ENCODE data around the gene C5. TPM values are rescaled to one million over a fixed set of nuclear protein-coding genes. Genes with fewer than 3 reads are reported as not detected.

The C5 gene
- total RNA-seq, 2 donors from 2014 or later = 3.5 to 11.1 TPM

DNA sequence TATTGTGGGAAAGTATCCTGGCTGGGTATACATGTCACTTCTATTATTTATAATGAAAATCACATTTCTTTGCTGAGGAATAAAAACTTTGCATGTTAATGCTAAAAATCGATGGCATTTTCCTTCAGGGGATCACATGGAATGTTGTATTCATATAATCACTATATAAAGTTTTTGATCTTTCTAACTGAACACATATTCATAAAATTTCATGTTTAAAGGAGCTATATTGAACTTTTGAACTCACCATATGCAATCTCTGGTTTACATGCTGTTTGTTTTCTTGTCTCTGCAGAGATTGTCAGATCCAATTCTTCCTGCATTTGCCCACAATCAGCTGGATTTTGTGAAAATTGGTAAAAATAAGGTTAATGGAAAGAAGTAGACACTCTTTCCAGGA is 90.1 kb downstream of the C5 start:
- H3K4me3 ChIP-seq = no peak overlapping the region
- TF ChIP-seq POLR2AphosphoS5 (IDR thresholded peaks at IDR 0.05) (no peak), POLR2A (IDR thresholded peaks at IDR 0.05) (no peak)
- TF ChIP-seq, protein P1, sequence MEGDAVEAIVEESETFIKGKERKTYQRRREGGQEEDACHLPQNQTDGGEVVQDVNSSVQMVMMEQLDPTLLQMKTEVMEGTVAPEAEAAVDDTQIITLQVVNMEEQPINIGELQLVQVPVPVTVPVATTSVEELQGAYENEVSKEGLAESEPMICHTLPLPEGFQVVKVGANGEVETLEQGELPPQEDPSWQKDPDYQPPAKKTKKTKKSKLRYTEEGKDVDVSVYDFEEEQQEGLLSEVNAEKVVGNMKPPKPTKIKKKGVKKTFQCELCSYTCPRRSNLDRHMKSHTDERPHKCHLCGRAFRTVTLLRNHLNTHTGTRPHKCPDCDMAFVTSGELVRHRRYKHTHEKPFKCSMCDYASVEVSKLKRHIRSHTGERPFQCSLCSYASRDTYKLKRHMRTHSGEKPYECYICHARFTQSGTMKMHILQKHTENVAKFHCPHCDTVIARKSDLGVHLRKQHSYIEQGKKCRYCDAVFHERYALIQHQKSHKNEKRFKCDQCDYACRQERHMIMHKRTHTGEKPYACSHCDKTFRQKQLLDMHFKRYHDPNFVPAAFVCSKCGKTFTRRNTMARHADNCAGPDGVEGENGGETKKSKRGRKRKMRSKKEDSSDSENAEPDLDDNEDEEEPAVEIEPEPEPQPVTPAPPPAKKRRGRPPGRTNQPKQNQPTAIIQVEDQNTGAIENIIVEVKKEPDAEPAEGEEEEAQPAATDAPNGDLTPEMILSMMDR (IDR thresholded peaks at IDR 0.05) = no peak
- no peaks in the 10 kb centered on the region for H3K4me1 ChIP-seq (replicated peaks)
- 52% methylated on average over 1 of the region's 1 CpG for WGBS
- no peaks in the 10 kb centered on the region for H3K36me3 ChIP-seq
- no peaks in the 10 kb centered on the region for H3K9me3 ChIP-seq
- intact Hi-C loops (cut with DNase I) = no loop called here
- H3K27me3 ChIP-seq (replicated peaks; ENCODE audit: insufficient read depth) = no peaks in the 10 kb centered on the region
- no peak overlapping the region for H3K27ac ChIP-seq
- DNase-seq (ENCODE audit: low spot score) = no peak

DNA sequence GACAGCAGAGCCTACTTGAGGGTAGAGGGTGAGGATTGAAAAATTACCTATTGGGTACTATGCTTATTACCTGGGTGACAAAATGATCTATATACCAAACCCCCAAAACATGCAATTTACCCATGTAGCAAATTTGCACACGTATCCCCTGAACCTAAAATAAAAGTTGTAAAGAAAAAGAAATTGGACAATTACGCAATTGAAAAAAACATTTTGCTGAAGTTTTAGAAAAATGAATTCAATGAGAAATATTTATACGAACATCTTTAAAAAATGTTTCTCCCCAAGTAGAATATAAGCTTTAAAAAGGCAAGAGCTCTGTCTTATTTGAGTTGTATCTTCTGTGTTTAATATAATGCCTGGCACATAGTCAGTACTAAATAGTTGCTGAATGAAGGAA is 93.2 kb downstream of the C5 start:
- 78% methylated on average over 3 of the region's 3 CpGs for WGBS

DNA sequence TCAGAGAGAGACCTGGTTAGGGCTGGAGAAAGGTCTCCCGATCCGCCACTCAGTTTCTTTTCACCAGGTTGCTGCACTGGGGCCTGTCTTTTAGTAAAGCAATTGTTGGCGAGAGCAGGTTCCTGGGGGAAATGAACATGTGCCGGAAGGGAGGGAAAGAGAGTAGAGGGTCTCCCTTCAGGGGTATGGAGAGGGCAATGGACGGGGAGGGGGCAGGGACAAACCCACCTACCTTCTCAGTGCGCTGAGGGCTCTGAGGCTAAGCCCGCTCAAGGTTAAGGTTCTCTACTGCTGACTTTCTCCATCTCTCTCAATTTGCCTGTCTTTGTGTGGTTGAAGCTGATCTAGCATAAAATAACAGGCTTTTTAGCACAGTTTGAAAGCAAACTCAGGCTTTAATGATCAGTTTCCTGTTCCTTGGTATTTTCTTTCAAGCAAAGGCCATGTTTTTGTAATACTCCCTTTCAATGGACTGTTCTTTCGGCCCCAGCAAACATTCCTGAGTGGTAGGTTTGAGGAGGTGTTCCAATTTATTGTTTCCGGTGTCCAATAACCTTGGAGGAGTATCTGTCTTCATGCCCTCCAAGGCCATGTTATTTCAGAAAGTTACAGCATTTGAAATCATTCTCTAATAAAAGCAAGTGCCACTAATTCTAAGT is 98.0 kb downstream of the C5 start:
- Histone ChIP-seq H3K4me3 (no peak overlapping the region), H3K36me3 (no peaks in the 10 kb centered on the region), H3K9me3 (no peaks in the 10 kb centered on the region), H3K27ac (no peak overlapping the region), H3K4me1 (replicated peaks) (no peaks in the 10 kb centered on the region), H3K27me3 (replicated peaks; ENCODE audit: insufficient read depth) (no peaks in the 10 kb centered on the region)
- no peak for TF ChIP-seq POLR2A (IDR thresholded peaks at IDR 0.05)
- TF ChIP-seq, protein P1 (IDR thresholded peaks at IDR 0.05) = no peak
- no peak for TF ChIP-seq POLR2AphosphoS5 (IDR thresholded peaks at IDR 0.05)
- intact Hi-C loops (cut with DNase I) = no loop called here
- DNase-seq (ENCODE audit: low spot score) = no peak
- 88% methylated on average over 9 of the region's 9 CpGs for WGBS

More for the DNA sequence above, 93.2 kb downstream of the C5 start:
- intact Hi-C loops (cut with DNase I) = no loop called here
- no peak for TF ChIP-seq POLR2A (IDR thresholded peaks at IDR 0.05)
- TF ChIP-seq, protein P1 (IDR thresholded peaks at IDR 0.05) = no peak
- TF ChIP-seq POLR2AphosphoS5 (IDR thresholded peaks at IDR 0.05) = no peak
- Histone ChIP-seq H3K36me3 (no peaks in the 10 kb centered on the region), H3K4me3 (no peak overlapping the region), H3K27ac (no peak overlapping the region), H3K27me3 (replicated peaks; ENCODE audit: insufficient read depth) (no peaks in the 10 kb centered on the region), H3K9me3 (no peaks in the 10 kb centered on the region), H3K4me1 (replicated peaks) (no peaks in the 10 kb centered on the region)
- DNase-seq (ENCODE audit: low spot score) = no peak

DNA sequence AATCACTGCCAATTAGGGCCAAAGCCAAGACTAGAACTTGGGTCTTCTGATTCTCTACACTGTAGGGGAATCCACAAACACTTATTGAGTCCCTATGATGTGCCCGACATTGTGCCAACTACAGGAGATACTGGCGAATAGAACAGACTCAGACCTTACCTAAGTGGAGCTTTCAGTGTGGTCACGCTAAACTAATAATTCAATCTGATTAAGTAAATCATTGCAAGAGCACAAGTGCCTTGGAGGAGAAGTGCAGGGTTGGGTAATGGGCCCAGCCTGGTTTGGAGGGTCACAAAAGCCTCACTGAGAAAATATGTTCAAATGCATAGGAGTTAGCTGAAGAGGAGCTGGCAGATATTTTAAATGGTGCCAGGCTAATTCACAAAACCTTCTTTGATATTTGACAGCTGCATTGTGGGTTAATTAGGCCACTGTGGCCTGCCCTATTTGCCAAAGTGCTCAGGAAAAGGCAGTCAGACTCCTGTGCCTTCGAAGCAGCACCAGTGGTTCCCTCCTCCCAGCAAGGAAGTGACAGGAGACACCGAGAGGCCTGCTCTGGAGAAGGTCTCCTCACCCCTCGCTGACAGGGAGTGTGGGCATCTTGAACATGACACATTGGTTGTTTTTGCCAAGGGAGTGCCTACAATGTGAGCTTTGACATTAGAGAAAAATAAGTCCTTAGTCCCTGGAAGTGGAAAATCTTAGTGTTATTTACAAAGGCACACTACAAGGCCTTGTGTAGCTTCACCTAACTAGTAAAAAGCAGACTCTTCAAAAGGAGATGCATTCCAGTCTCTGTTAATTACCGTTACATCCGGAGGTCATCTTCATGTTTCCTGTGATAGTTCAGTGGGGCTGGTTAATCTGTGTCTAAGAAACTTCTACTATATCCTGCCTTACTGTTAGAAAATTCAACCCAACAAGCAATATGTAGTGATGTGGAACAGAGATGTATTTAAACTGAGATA is 99.4 kb downstream of the C5 start:
- 74% methylated on average over 8 of the region's 8 CpGs for WGBS
- TF ChIP-seq POLR2AphosphoS5 (IDR thresholded peaks at IDR 0.05) (no peak), POLR2A (IDR thresholded peaks at IDR 0.05) (no peak)
- TF ChIP-seq, protein P1 (IDR thresholded peaks at IDR 0.05) = no peak
- Histone ChIP-seq H3K27me3 (replicated peaks; ENCODE audit: insufficient read depth) (no peaks in the 10 kb centered on the region), H3K4me3 (no peak overlapping the region), H3K4me1 (replicated peaks) (no peaks in the 10 kb centered on the region), H3K36me3 (no peaks in the 10 kb centered on the region), H3K9me3 (no peaks in the 10 kb centered on the region), H3K27ac (no peak overlapping the region)
- intact Hi-C loops (cut with DNase I) = no loop called here
- DNase-seq (ENCODE audit: low spot score) = no peak
